Central memory CD4-positive, alpha-beta T cell (primary cell): ENCODE results near the gene TRIM46.

Source experiments
- DNase-seq: peaks from one replicate; pipeline ENCODE4 v3.0.0; 2022

TRIM46 gene

DNA sequence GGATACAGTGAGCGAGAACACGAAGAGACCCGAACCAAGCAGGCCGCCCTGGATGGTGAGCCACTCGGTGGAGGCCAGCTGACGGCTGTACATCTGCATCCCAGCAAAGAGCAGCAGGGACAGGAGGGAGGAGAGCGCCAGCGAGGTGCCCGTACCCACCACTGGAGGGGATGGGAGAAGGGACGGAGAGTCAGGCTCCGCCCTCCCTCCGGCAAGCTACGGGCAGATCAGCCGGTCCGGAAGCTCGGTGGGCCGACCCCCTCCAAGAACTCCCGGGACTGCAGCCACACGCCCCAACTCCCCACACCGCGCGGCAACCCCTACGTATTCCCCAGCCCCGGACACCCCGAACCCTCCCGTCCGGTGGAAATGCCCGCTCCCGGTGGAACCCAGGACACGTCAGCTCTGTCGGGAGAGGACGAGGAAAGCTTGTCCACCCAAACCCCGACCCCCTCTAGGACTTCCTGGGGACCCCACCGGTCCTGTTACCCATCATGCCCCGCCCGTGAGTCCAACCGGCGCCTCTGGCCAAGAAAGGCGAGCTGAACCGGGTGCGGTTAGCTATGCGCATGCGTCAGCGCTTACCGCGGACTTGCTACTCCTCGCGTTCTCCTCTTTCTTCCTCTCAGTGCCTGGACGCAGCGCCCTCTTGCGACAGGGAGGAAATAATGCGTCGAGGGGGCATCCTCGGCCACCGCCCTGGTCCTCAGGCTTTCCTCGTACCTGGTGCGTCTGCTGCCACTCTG, 744 bp upstream of the TRIM46 start, which contains the start of gene KRTCAP2:
KRTCAP2 (minus strand) TSS at position 573 of the 746 bp plus-strand sequence; CDS start at position 493, 80 bp downstream.
- peak; percentile 92 for DNase-seq

DNA sequence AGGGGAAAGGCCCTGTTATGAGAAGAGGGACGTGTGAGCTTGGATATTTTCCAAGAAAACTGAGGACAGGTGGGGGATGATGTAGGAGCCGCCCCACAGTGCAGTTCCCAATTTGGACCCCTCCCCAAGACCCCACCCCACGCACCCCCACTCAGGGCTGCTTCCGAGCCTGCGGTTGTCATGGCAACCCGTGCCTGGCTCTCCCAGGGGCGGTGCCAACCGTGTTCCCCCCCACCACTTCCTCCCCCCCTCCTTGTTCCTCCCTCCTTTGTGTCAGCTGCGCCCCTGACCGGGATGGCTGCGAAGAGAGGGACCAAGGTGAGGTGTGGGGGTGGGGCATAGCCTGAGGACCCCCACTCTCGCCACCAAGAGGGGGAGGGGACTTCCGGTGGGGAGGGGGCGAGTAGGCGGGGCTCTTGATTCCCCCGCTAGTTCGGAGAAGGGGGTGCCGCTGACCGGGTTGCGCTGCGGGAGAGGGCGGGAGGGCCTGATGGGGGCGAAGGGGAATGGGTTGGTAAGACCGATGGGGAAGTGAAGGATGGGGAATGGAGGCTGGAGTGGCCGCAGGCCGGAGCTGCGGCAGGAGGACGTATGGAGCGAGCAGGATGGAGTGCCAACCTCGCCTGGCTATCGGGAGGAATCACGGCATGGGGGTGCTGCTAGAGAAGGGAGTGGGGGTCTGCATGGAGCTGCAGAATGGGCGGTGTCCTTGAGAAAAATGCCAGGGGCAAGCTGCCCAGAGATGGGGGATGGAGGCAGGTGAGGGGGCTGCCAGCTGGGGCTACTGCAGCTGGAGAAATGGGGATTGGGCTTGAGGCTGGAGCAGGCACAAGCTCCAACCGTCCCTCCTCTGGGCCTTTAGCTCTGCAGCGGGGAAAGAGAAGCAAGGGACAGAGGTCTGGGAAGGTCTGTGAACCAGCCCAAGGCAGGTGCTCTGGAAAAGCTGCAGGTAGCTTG, 953 bp downstream of the TRIM46 start:
- peak; percentile 50 for DNase-seq

DNA sequence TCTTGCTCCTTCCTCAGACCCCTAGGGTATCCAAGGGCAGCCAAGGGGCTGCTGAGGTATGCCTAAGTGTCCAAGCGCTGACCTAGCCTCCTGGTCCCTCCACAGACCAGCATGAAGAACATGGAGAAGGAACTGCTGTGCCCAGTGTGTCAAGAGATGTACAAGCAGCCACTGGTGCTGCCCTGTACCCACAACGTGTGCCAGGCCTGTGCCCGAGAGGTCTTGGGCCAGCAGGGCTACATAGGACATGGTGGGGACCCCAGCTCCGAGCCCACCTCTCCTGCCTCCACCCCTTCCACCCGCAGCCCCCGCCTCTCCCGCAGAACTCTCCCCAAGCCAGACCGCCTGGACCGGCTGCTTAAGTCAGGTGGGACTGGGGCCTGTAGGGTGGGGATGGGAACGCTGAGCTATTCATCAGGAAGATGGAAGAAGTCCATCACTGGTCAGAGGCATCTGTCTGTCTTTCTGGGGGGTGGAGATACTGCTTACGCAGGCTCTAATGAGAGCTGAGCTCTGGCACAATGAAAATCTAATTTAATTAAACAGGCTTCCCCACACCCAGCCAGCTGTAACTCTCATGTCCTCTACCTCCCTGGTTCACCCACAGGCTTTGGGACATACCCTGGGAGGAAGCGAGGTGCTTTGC, 1.8 kb downstream of the TRIM46 start:
- no peak for DNase-seq

DNA sequence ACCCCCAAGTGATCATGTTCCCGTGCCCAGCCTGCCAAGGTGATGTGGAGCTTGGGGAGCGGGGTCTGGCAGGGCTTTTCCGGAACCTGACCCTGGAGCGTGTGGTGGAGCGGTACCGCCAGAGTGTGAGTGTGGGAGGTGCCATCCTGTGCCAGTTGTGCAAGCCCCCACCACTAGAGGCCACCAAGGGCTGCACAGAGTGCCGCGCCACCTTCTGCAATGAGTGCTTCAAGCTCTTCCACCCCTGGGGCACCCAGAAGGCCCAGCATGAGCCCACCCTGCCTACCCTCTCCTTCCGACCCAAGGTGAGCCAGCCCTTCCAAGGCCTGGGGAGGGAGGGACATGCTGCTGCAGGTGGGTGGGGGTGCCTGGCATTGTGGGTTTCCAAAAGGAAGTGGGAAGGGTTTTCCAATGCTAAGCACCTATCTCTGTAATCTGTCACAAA, 2.3 kb downstream of the TRIM46 start:
- DNase-seq, result no peak

DNA sequence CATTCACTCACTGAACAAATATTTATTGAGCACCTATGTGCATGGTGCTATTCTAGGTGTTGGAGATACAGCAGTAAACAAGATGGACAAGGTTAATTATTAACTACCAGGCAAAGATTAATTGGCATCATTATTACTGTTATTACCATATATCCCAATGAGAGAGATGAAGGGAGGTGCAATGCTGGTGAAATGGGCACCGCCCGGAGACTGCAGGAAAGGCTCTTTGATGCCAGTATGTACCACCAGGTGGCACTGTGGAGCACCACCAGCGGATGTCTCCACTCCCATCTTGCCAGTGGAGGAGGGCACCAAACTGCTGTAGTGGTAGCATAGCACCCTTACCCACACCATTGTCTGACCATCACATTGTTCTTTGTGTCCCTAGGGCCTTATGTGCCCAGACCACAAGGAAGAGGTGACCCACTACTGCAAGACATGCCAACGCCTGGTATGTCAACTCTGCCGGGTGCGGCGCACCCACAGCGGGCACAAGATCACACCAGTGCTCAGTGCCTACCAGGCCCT, 3.0 kb downstream of the TRIM46 start:
- DNase-seq, result peak; percentile 72

DNA sequence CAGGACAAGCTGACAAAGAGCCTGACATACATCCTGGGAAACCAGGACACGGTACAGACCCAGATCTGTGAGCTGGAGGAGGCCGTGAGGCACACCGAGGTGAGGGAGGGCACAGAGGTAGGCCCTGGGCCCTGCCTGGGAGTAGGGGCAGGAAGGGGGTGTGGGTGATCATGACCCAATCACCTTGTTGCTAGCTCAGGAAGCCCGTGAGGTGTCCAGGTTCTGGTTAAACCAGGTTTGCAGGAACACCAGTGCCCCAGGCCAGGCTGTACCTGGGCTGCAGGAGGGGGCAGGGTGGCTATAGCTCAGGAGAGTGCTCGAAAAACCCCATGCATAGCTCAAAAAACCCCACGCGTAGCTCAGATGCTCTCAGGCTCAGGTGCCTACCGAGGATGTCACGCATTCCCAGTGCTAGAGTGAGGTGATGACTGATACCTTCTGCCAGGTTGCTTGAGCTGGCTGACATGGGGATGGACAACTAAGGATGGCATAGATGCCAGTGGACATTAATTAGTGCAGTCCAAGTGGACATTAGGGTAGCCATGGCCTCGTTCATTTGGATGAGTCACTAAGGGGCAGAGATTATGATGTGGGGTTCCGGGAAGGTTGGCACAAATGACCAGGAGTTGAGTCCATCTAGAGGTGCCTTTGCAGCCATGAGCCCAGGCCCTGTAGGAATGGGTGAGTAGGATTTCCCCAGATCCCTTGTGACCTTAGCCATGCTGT, 3.7 kb downstream of the TRIM46 start:
- DNase-seq, result no peak

DNA sequence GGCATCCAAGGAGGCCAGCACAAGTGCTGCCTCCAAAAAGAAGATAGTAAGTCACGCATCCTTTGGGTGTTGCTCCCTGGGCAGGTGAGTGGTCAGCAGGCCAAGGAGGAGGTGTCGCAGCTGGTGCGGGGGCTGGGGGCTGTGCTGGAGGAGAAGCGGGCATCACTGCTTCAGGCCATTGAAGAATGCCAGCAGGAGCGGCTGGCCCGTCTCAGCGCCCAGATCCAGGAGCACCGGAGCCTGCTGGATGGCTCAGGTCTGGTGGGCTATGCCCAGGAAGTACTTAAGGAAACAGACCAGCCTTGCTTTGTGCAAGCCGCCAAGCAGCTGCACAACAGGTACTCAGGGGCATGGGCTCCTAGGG, 4.3 kb downstream of the TRIM46 start:
- DNase-seq, result no peak

DNA sequence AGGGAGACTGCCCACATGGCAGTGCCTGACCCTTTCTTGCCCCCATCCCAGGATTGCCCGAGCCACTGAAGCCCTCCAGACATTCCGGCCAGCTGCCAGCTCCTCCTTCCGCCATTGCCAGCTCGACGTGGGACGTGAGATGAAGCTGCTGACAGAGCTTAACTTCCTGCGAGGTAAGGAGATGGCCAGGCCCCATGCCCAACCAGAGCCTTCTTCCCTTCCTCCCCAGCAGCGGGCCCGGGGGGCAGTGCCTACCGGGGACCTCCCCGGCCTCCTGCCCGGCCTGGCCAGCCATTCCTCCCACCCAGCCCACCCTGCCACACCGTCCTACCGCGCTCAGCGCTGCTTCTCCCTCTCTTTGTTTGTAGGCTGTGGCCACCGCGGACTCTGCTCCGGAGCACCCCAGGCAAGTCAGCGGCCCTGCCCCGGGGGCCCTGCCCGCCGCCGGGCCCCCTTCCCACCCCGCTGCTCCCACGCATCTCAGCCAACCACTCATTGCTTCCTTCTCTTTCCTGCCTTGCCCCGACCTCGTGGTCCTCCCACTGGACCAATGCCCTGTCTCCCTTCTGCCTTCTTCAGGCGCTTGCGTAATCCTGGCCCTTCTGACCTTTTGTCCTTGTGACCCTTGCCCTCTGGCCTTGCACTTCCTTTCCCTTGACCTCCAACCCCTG, 4.9 kb downstream of the TRIM46 start:
- DNase-seq, result no peak

DNA sequence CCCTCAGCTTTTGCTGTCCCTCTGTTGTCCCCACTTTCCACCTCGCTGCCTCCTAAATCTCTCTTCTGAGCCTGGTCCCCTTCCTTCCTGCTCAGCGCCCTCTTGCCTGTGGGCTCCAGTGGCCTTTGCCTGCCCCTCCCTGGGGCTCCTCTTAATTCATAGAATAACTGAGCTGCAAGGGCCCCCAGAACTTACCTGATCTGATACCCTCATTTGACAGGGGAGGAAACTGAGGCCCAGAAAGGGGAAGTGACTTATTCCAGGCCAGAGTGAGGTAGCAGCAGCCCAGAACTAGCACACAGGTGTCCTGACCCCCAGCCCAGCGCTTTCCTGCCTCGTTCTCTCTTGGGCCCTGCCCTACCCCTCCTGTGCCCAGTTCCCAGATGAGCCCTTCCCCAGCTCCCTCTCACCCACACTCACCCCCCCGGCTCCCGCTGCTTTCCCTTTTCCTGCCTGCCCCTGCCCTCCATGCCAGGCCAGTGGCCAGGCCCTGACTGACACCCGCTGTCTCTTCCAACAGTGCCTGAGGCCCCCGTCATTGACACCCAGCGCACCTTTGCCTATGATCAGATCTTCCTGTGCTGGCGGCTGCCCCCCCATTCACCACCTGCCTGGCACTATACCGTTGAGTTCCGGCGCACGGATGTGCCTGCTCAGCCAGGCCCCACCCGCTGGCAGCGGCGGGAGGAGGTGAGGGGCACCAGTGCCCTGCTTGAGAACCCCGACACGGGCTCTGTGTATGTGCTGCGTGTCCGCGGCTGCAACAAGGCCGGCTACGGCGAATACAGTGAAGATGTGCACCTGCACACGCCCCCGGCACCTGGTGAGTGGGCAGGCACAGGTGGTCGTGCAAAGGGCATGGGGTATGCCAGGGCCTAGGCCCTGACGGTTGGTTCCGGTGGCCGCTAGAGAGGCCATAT, 5.7 kb downstream of the TRIM46 start:
- no peak for DNase-seq

DNA sequence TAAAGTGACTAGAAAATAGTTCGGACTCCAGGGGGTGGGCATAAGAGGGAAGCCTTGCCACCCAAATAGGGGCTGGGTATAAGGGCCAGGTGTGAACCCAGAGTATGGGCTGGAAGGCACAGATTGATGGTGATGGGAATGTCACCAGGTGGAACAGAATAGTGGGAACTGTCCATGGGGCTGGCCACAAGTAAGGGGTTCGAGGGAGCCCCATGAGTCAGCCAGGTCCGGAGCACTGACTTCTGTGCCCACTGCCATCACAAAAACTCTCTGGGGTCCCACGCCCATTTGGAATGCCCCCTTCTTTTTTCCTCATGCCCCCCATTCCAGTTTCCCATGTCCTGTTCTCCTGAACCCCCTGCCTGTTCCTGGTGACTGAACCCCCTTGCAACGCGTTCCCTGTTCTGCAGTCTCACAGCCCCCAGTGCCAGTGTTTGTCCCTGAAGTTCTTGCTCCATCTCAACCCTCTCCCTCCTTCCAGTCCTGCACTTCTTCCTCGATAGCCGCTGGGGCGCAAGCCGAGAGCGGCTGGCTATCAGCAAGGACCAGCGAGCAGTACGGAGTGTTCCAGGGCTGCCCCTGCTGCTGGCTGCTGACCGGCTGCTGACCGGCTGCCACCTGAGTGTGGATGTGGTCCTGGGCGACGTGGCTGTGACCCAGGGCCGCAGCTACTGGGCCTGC, 7.9 kb downstream of the TRIM46 start:
- DNase-seq, result no peak

DNA sequence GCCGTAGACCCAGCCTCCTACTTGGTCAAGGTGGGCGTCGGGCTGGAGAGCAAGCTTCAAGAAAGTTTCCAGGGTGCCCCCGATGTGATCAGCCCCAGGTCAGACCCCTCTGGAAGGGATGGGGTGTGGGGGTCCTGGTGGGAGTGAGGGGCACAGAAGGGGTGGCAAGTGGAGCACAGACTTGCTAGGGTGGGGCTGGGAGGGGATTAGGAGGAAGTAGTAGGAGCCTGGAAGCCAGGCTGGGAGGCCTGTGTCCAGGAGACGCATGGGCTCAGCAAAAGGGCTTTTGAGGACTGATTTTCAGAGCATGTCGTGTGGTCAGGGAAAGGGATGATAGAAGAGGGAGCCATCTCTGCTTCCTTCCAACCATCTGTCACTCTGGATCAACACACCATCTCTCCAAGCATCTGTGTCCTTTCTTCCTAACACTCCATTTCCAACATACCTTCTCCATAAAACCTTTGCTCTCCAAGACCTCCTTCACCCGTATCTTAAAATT, 8.5 kb downstream of the TRIM46 start:
- no peak for DNase-seq

DNA sequence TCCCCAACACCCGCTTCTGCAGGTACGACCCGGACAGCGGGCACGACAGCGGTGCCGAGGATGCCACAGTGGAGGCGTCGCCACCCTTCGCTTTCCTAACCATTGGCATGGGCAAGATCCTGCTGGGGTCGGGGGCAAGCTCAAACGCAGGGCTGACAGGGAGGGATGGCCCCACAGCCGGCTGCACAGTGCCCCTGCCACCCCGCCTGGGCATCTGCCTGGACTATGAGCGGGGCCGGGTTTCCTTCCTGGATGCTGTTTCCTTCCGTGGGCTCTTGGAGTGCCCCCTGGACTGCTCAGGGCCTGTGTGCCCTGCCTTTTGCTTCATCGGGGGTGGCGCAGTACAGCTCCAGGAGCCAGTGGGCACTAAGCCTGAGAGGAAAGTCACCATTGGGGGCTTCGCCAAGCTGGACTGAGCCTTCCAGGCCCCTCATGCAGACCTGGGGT, 10.1 kb downstream of the TRIM46 start:
- DNase-seq, result no peak

DNA sequence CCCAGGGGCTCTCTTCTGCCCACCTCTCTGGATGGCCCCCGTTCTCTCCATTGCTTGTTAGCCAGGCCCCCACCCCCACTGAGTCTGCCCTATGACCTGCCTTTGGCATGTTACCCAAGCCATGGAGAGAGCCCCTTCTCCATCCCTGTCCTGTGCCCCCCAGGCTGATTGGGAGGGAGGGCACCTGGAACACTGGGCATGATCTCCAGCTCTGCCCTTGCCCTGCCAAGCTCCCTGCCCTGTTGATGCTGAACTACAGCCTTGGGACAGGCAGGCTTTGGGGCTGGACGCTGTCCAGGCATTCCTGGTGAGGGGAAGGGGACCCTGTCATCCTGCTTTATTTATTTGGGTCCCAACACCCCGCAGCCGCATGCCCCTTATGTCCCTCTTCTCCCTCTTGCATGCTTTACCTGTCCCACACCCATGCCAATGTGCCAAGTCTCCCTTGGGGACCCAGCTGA, 10.7 kb downstream of the TRIM46 start:
- DNase-seq, result no peak

DNA sequence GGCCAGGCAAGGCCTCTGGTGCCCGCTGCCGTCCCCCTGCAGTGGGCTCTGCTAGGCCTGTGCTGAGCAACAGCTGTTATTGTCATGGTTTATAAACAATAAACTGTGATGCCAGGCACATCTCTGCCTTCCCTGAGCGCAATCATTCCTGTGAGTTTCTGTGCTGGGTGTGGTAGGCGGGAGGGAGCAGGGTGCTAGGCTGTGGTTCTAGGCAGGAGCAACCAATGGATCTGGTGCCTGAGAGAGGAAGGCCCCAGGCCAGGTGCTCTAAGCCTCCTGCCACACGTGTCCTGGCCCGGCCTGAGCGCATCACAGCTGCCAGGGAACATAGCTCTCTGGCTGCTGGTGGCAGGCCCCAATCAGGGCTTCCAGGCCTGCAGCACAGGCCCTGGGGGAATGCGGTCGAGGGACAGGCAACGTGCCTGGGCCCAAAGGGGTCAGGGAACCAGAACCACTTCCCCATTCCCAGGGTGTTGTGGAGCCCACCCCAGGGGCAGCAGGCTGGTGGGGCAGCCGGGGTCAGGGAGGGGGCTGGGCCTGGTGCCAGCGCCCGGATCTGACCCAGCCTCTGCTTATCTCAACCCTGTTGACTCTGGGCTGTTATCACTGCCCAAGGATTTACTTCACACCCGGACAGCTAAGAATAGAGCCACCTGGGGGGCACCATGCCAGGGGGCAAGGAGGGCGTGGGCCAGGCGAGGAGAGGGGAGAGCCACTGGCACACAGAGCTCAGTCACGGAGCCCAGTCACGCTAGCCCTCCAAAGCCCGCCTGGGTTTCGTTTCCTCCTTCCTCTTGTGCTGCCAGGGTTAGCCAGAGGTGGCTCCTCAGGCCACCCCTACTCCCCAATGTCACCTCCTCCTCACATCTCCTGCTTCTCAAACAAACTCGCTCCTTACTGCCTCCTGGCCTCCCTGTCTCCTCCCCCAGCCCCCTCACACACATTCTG, 11.5 kb downstream of the TRIM46 start:
- no peak for DNase-seq

DNA sequence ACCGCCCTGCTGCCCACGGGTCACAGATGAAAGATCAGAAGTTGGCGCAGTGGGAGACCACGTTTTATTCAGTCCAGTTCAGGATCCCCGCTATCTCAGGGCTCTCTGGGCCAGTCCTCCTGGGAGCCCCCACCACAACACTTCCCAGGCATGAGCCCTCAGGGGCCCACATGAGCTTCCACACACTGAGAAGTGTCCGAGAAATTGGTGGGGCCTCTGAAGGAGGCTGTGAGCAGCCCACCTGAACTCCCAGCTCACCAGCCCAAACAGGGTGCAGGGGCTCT, 12.1 kb downstream of the TRIM46 start:
- DNase-seq, result no peak

DNA sequence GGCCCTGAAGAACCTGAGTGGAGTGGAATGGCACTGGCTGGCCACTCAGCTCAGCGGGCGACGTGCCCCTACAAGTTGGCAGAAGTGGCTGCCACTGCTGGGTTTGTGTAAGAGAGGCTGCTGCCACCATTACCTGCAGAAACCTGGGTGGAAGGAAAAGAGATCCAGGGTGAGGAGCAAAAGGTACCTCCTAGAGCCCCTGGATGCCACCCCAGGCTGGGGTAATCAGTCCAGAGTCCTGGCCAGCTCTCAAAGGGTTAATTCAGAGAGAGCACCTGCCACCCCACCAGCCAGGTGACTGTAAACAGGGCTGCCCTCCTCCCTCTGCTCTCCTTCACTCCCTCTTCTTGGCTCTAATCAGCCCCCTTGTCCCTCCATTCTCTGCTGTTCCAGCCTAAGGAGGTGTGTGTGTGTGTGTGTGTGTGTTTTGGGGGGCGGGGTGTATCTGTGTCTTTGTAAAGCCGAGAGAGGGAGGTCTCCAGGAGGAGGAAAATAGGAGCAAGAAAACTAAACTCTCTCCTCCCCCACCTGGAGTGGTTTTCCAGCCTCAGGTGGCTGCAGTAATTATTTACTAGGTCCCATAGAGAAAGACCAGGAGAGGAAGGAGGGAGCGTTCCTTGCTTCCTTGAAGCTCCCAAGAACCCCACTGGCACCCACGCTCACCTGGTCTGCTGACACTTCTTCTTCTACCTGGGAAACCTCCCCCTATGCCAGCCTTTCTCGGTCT, 12.6 kb downstream of the TRIM46 start:
- DNase-seq, result no peak

DNA sequence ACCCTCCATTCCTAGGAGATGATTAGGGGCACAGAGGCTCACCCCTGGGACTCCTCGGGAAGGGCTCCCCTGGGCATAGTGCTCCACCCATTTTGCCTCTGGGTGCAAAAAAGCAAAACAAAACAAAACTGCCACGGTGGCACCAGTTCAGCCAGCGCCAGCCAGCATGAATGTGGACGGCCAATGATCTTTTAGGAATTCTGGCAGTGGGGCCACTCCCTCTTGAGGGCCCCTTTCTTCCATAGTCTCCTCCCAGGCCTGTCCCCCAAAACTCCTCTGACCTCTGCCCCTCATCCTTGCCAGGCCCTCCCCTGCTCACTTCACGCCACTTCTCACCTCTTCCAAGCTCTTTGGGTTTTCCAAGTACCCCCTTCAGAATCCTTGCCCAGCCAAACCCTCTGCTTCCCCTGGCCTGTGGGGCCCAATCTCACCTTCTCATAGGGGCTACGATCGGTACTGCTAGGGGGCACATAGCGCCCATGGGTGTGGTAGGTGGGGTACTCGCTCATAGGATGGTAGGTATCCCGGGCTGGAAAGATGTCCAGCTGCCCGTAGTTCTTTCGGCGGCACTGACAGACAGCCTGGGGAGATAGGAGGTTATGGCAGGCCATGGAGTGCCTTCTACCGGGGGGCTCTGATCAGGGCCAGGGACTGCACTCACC, 13.3 kb downstream of the TRIM46 start:
- no peak for DNase-seq
